IMR-90 (cell line): Measurements from ENCODE around the gene TEX14.
"Not testable (repeated sequence)": the region's sequence is repeated elsewhere in the genome, so short reads cannot be mapped to it uniquely, and the experiment has no call there.

ENCODE experiments used
- CEBPB ChIP-seq: IDR thresholded peaks from 2 replicates; pipeline ENCODE4 v1.6.1; 2012; ENCODE audit warnings: low read depth, low read length, improper control_type of control experiment
- CHD1 ChIP-seq: IDR thresholded peaks from 2 replicates; pipeline ENCODE4 v1.6.1; 2012; ENCODE audit warnings: low read depth, low read length, improper control_type of control experiment
- MAFK ChIP-seq: IDR thresholded peaks from 2 replicates; pipeline ENCODE4 v1.6.1; 2012; ENCODE audit warnings: low read depth, low read length, improper control_type of control experiment
- MAZ ChIP-seq: IDR thresholded peaks from 2 replicates; pipeline ENCODE4 v1.6.1; 2012; ENCODE audit warnings: low read depth, mild to moderate bottlenecking, low read length, improper control_type of control experiment, moderate library complexity, borderline replicate concordance
- MXI1 ChIP-seq: IDR thresholded peaks from 2 replicates; pipeline ENCODE4 v1.6.1; 2012; ENCODE audit warnings: low read depth, mild to moderate bottlenecking, low read length, moderate library complexity, borderline replicate concordance
- NFE2L2 ChIP-seq: fragments of 150-350 bp; IDR thresholded peaks from 2 replicates; pipeline ENCODE4 v1.6.1; 2016; ENCODE audit warnings: low read depth, mild to moderate bottlenecking, low read length
- POLR2A ChIP-seq: IDR thresholded peaks from 2 replicates; pipeline ENCODE4 v1.6.1; 2012; ENCODE audit warnings: mild to moderate bottlenecking, low read depth, low read length
- RAD21 ChIP-seq: IDR thresholded peaks from 2 replicates; pipeline ENCODE4 v1.6.1; 2012; ENCODE audit warnings: low read length, improper control_type of control experiment
- RCOR1 ChIP-seq: IDR thresholded peaks from 2 replicates; pipeline ENCODE4 v1.6.1; 2012; ENCODE audit warnings: mild to moderate bottlenecking, low read length, improper control_type of control experiment; ENCODE audit not compliant: insufficient replicate concordance
- RFX5 ChIP-seq: IDR thresholded peaks from 2 replicates; pipeline ENCODE4 v1.8.0; 2012; ENCODE audit warnings: low read depth, mild to moderate bottlenecking, low read length, moderate library complexity
- SMC3 ChIP-seq: fragments of 150-350 bp; IDR thresholded peaks from 2 replicates; pipeline ENCODE4 v1.6.1; 2016; ENCODE audit warnings: low read depth, mild to moderate bottlenecking, antibody characterized with exemption, low read length, moderate library complexity
- TF ChIP-seq, protein P1 (sequence below): conservative IDR thresholded peaks from 2 replicates; pipeline ENCODE4 v1.5.1; 2012; ENCODE audit warnings: mild to moderate bottlenecking, low read depth, low read length, improper control_type of control experiment
- TF ChIP-seq, protein P2 (sequence below): fragments of 150-350 bp; IDR thresholded peaks from 2 replicates; pipeline ENCODE4 v1.6.1; 2017; ENCODE audit warnings: mild to moderate bottlenecking, antibody characterized with exemption, low read length, low read depth

DNA sequence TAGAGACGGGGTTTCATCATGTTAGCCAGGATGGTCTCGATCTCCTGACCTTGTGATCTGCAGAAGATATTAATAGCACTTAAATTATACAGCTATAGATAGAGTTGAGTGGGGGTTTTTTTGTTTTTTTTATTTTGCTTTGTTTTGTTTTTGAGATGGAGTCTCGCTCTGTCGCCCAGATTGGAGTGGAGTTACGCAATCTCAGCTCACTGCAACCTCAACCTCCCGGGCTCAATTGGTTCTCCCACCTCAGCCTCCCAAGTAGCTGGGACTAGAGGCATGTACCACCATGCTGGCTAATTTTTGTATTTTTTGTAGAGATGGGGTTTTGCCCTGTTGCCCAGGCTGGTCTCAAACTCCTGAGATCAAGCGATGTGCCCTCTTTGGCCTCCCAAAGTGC, 1.8 kb downstream of the TEX14 start:
- TF ChIP-seq, protein P1, sequence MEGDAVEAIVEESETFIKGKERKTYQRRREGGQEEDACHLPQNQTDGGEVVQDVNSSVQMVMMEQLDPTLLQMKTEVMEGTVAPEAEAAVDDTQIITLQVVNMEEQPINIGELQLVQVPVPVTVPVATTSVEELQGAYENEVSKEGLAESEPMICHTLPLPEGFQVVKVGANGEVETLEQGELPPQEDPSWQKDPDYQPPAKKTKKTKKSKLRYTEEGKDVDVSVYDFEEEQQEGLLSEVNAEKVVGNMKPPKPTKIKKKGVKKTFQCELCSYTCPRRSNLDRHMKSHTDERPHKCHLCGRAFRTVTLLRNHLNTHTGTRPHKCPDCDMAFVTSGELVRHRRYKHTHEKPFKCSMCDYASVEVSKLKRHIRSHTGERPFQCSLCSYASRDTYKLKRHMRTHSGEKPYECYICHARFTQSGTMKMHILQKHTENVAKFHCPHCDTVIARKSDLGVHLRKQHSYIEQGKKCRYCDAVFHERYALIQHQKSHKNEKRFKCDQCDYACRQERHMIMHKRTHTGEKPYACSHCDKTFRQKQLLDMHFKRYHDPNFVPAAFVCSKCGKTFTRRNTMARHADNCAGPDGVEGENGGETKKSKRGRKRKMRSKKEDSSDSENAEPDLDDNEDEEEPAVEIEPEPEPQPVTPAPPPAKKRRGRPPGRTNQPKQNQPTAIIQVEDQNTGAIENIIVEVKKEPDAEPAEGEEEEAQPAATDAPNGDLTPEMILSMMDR = not testable (repeated sequence)
- not testable (repeated sequence) for TF ChIP-seq RAD21, POLR2A, RFX5, CHD1, MXI1, RCOR1, NFE2L2, SMC3, MAFK, MAZ
- TF ChIP-seq CEBPB = peak; percentile 70
- TF ChIP-seq, protein P2, sequence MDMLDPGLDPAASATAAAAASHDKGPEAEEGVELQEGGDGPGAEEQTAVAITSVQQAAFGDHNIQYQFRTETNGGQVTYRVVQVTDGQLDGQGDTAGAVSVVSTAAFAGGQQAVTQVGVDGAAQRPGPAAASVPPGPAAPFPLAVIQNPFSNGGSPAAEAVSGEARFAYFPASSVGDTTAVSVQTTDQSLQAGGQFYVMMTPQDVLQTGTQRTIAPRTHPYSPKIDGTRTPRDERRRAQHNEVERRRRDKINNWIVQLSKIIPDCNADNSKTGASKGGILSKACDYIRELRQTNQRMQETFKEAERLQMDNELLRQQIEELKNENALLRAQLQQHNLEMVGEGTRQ = not testable (repeated sequence)
